Karpas-422 (cell line): ENCODE results near the gene CASTOR2. TPM values are rescaled to one million over a fixed set of nuclear protein-coding genes. Genes with fewer than 3 reads are reported as not detected.

ENCODE experiments used
- DNase-seq: peaks from one replicate; pipeline ENCODE4 v3.0.0-alpha.2; 2015
- H2AFZ ChIP-seq: fragments of 200-600 bp; sonication (generic); 2 replicates; pipeline ENCODE4 v1.6.1; 2014; ENCODE audit warnings: antibody characterized with exemption, low read length, mixed read lengths
- H3K27ac ChIP-seq: fragments of 200-600 bp; sonication (generic); 2 replicates; pipeline ENCODE4 v1.5.1; 2014; ENCODE audit warnings: mild to moderate bottlenecking, low read length, moderate library complexity
- H3K27me3 ChIP-seq: fragments of 200-600 bp; sonication (generic); 2 replicates; pipeline ENCODE4 v1.6.1; 2014; ENCODE audit warnings: low read length, mixed read lengths
- H3K36me3 ChIP-seq: fragments of 200-600 bp; sonication (generic); 2 replicates; pipeline ENCODE4 v1.6.1; 2014; ENCODE audit warnings: low read length, mixed read lengths; ENCODE audit not compliant: insufficient read depth
- H3K4me1 ChIP-seq: fragments of 200-600 bp; sonication (generic); 2 replicates; pipeline ENCODE4 v1.6.1; 2014; ENCODE audit warnings: mild to moderate bottlenecking, low read length, mixed read lengths
- H3K4me2 ChIP-seq: fragments of 200-600 bp; sonication (generic); 2 replicates; pipeline ENCODE4 v1.6.1; 2014; ENCODE audit warnings: low read length, low read depth, mild to moderate bottlenecking; ENCODE audit not compliant: poor library complexity, severe bottlenecking
- H3K4me3 ChIP-seq: fragments of 200-600 bp; sonication (generic); 2 replicates; pipeline ENCODE4 v1.5.1; 2014; ENCODE audit warnings: mild to moderate bottlenecking, antibody characterized with exemption, low read length, mixed read lengths
- H3K79me2 ChIP-seq: fragments of 200-600 bp; sonication (generic); 2 replicates; pipeline ENCODE4 v1.6.1; 2014; ENCODE audit warnings: mild to moderate bottlenecking, low read length, mixed read lengths
- H3K9ac ChIP-seq: fragments of 200-600 bp; sonication (generic); 2 replicates; pipeline ENCODE4 v1.6.0; 2014; ENCODE audit warnings: low read length
- H3K9me2 ChIP-seq: fragments of 200-600 bp; sonication (generic), shearing (Covaris generic); replicated peaks from 2 replicates; pipeline ENCODE4 v1.6.0; 2014; ENCODE audit warnings: mild to moderate bottlenecking, low read length, moderate library complexity; ENCODE audit not compliant: insufficient read depth
- H3K9me3 ChIP-seq: fragments of 300-700, 200-600 bp; sonication (generic); 2 replicates; pipeline ENCODE4 v1.6.1; 2014; ENCODE audit warnings: low read length, mixed read lengths
- H4K20me1 ChIP-seq: fragments of 200-600 bp; sonication (generic); 2 replicates; pipeline ENCODE4 v1.6.1; 2014; ENCODE audit warnings: mild to moderate bottlenecking, antibody characterized with exemption, low read length, low read depth; ENCODE audit not compliant: insufficient read depth
- total RNA-seq: library from RNA; depleted of rRNA; stranded (reverse); fragments of >200 nt; shearing (Covaris generic); gene quantifications from 2 replicates; pipeline ENCODE4 v1.2.3, GENCODE V29; 2014; ENCODE audit warnings: low replicate concordance

The CASTOR2 gene
- total RNA-seq, 1 experiment from 2014 or later, result 0.30 TPM

- DNase-seq, result no peak
- H3K9me3 ChIP-seq, result no peaks in the 10 kb centered on the region
- H3K36me3 ChIP-seq, result no peaks in the 10 kb centered on the region
- no peaks in the 10 kb centered on the region for H3K4me1 ChIP-seq
- H3K9ac ChIP-seq, result no peak overlapping the region
- H3K4me3 ChIP-seq, result no peak overlapping the region
- no peaks in the 10 kb centered on the region for H3K79me2 ChIP-seq
- no peak overlapping the region for H3K27ac ChIP-seq
- H4K20me1 ChIP-seq, result no peaks in the 10 kb centered on the region
- H3K9me2 ChIP-seq, result no peaks in the 10 kb centered on the region
- H3K4me2 ChIP-seq, result no peak overlapping the region
- no peaks in the 10 kb centered on the region for H3K27me3 ChIP-seq
- H2AFZ ChIP-seq, result no peak overlapping the region
Observed at GRCh38 chr7:75017832-75018231, 53.3 kb downstream of the CASTOR2 start.

GRCh38 chr7:75018570-75019364 is 54.3 kb downstream of the CASTOR2 start:
- no peak overlapping the region for H3K4me2 ChIP-seq
- H3K4me1 ChIP-seq, result no peaks in the 10 kb centered on the region
- no peak for DNase-seq
- H3K9ac ChIP-seq, result no peak overlapping the region
- no peaks in the 10 kb centered on the region for H3K9me3 ChIP-seq
- H3K4me3 ChIP-seq, result no peak overlapping the region
- no peak overlapping the region for H2AFZ ChIP-seq
- H3K36me3 ChIP-seq, result no peaks in the 10 kb centered on the region
- H4K20me1 ChIP-seq, result no peaks in the 10 kb centered on the region
- H3K9me2 ChIP-seq, result no peaks in the 10 kb centered on the region
- no peaks in the 10 kb centered on the region for H3K27me3 ChIP-seq
- no peak overlapping the region for H3K27ac ChIP-seq
- H3K79me2 ChIP-seq, result no peaks in the 10 kb centered on the region

GRCh38 chr7:75019800-75020199 is 55.3 kb downstream of the CASTOR2 start:
- no peaks in the 10 kb centered on the region for H3K9me3 ChIP-seq
- H2AFZ ChIP-seq, result no peak overlapping the region
- H3K4me2 ChIP-seq, result no peak overlapping the region
- H3K27me3 ChIP-seq, result no peaks in the 10 kb centered on the region
- no peaks in the 10 kb centered on the region for H3K4me1 ChIP-seq
- H3K36me3 ChIP-seq, result no peaks in the 10 kb centered on the region
- no peaks in the 10 kb centered on the region for H3K9me2 ChIP-seq
- no peak overlapping the region for H3K4me3 ChIP-seq
- H3K27ac ChIP-seq, result no peak overlapping the region
- H3K9ac ChIP-seq, result no peak overlapping the region
- H4K20me1 ChIP-seq, result no peaks in the 10 kb centered on the region
- no peak for DNase-seq
- H3K79me2 ChIP-seq, result no peaks in the 10 kb centered on the region

- no peak overlapping the region for H3K4me2 ChIP-seq
- H4K20me1 ChIP-seq, result no peaks in the 10 kb centered on the region
- H3K9ac ChIP-seq, result no peak overlapping the region
- H3K9me3 ChIP-seq, result no peaks in the 10 kb centered on the region
- H3K36me3 ChIP-seq, result no peaks in the 10 kb centered on the region
- H3K9me2 ChIP-seq, result no peaks in the 10 kb centered on the region
- no peaks in the 10 kb centered on the region for H3K4me1 ChIP-seq
- H3K27me3 ChIP-seq, result no peaks in the 10 kb centered on the region
- no peak for DNase-seq
- H3K4me3 ChIP-seq, result no peak overlapping the region
- H3K27ac ChIP-seq, result no peak overlapping the region
- no peak overlapping the region for H2AFZ ChIP-seq
- no peaks in the 10 kb centered on the region for H3K79me2 ChIP-seq
Observed at GRCh38 chr7:75024922-75025321, 60.4 kb downstream of the CASTOR2 start.

GRCh38 chr7:75028299-75028698 is 63.8 kb downstream of the CASTOR2 start:
- Histone ChIP-seq H3K79me2 (no peaks in the 10 kb centered on the region), H3K9ac (no peak overlapping the region), H3K4me3 (no peak overlapping the region), H3K9me2 (no peaks in the 10 kb centered on the region), H3K4me1 (no peaks in the 10 kb centered on the region), H3K27ac (no peak overlapping the region), H4K20me1 (no peaks in the 10 kb centered on the region), H3K27me3 (no peaks in the 10 kb centered on the region), H3K36me3 (no peaks in the 10 kb centered on the region), H2AFZ (no peak overlapping the region), H3K4me2 (no peak overlapping the region), H3K9me3 (no peaks in the 10 kb centered on the region)
- no peak for DNase-seq

- Histone ChIP-seq H3K4me2 (no peak overlapping the region), H3K9me3 (no peaks in the 10 kb centered on the region), H3K79me2 (no peaks in the 10 kb centered on the region), H2AFZ (no peak overlapping the region), H4K20me1 (no peaks in the 10 kb centered on the region), H3K9me2 (no peaks in the 10 kb centered on the region), H3K9ac (no peak overlapping the region), H3K4me3 (no peak overlapping the region), H3K27me3 (no peaks in the 10 kb centered on the region), H3K36me3 (no peaks in the 10 kb centered on the region), H3K27ac (no peak overlapping the region), H3K4me1 (no peaks in the 10 kb centered on the region)
- no peak for DNase-seq
Observed at GRCh38 chr7:75033064-75033463, 68.6 kb downstream of the CASTOR2 start.

GRCh38 chr7:75033826-75034225 is 69.3 kb downstream of the CASTOR2 start:
- Histone ChIP-seq H3K27ac (no peak overlapping the region), H2AFZ (no peak overlapping the region)
- no peak for DNase-seq

GRCh38 chr7:75038508-75038907 is 74.0 kb downstream of the CASTOR2 start:
- Histone ChIP-seq H3K9ac (no peak overlapping the region), H3K4me2 (no peak overlapping the region), H4K20me1 (no peaks in the 10 kb centered on the region), H3K4me1 (no peaks in the 10 kb centered on the region), H3K9me2 (no peaks in the 10 kb centered on the region), H3K79me2 (no peaks in the 10 kb centered on the region), H3K36me3 (no peaks in the 10 kb centered on the region), H3K27me3 (no peaks in the 10 kb centered on the region), H2AFZ (no peak overlapping the region), H3K4me3 (no peak overlapping the region), H3K9me3 (no peaks in the 10 kb centered on the region), H3K27ac (no peak overlapping the region)
- DNase-seq, result peak; percentile 53

More at GRCh38 chr7:75033826-75034225, 69.3 kb downstream of the CASTOR2 start:
- Histone ChIP-seq H3K4me1 (no peaks in the 10 kb centered on the region), H3K9ac (no peak overlapping the region), H3K36me3 (no peaks in the 10 kb centered on the region), H3K9me2 (no peaks in the 10 kb centered on the region), H3K4me2 (no peak overlapping the region), H3K79me2 (no peaks in the 10 kb centered on the region), H3K4me3 (no peak overlapping the region), H4K20me1 (no peaks in the 10 kb centered on the region), H3K27me3 (no peaks in the 10 kb centered on the region), H3K9me3 (no peaks in the 10 kb centered on the region)
